ENCODE data around the gene VAMP8.

GRCh38 chr2:85594715-85595300 lies 17.4 kb downstream of the VAMP8 start:
- no peak for TF ChIP-seq ARNT (IDR thresholded peaks at IDR 0.05)
- TF ChIP-seq ZNF384 (IDR thresholded peaks at IDR 0.05) = no peak
